RWPE2 (cell line): ENCODE measurements around the gene PAPPA.

Source experiments
- ATAC-seq: fragments of 200-7000 bp; cut with Tn5 transposase; 3 replicates; pipeline ENCODE4 v1.9.1; 2021; ENCODE audit warnings: low read depth
- DNase-seq: peaks from one replicate; pipeline ENCODE4 v3.0.0-alpha.2; 2020; ENCODE audit warnings: low spot score
- H3K27ac ChIP-seq: fragments of 450-650 bp; 2 replicates; pipeline ENCODE4 v1.5.1; 2017; ENCODE audit warnings: mild to moderate bottlenecking; ENCODE audit not compliant: poor library complexity, severe bottlenecking
- H3K27me3 ChIP-seq: fragments of 250-450 bp; sonication (Bioruptor Pico); 2 replicates; pipeline ENCODE4 v1.5.1; 2021; ENCODE audit warnings: mild to moderate bottlenecking, moderate library complexity; ENCODE audit not compliant: insufficient read depth, poor library complexity, severe bottlenecking
- H3K36me3 ChIP-seq: fragments of 250-450 bp; sonication (Bioruptor Pico); 2 replicates; pipeline ENCODE4 v1.5.1; 2020; ENCODE audit warnings: low read depth, mild to moderate bottlenecking, moderate library complexity
- H3K4me1 ChIP-seq: fragments of 250-450 bp; sonication (Bioruptor Pico); 2 replicates; pipeline ENCODE4 v1.5.1; 2021; ENCODE audit warnings: mild to moderate bottlenecking, moderate library complexity; ENCODE audit not compliant: insufficient read depth, poor library complexity, severe bottlenecking
- H3K4me3 ChIP-seq: fragments of 250-450 bp; sonication (Bioruptor Pico); 2 replicates; pipeline ENCODE4 v1.5.1; 2021; ENCODE audit warnings: mild to moderate bottlenecking, moderate library complexity; ENCODE audit not compliant: severe bottlenecking
- H3K9me3 ChIP-seq: fragments of 250-450 bp; sonication (Bioruptor Pico); 2 replicates; pipeline ENCODE4 v1.5.1; 2021; ENCODE audit warnings: mild to moderate bottlenecking, moderate library complexity; ENCODE audit not compliant: severe bottlenecking
- TF ChIP-seq, protein P1 (sequence below): fragments of 450-650 bp; IDR thresholded peaks from one replicate; pipeline ENCODE4 v1.5.1; 2017; ENCODE audit warnings: mild to moderate bottlenecking, moderate library complexity; ENCODE audit not compliant: poor library complexity, severe bottlenecking

The PAPPA gene

GRCh38 chr9:116175614-116176013, 22.0 kb downstream of the PAPPA start:
- TF ChIP-seq, protein P1, sequence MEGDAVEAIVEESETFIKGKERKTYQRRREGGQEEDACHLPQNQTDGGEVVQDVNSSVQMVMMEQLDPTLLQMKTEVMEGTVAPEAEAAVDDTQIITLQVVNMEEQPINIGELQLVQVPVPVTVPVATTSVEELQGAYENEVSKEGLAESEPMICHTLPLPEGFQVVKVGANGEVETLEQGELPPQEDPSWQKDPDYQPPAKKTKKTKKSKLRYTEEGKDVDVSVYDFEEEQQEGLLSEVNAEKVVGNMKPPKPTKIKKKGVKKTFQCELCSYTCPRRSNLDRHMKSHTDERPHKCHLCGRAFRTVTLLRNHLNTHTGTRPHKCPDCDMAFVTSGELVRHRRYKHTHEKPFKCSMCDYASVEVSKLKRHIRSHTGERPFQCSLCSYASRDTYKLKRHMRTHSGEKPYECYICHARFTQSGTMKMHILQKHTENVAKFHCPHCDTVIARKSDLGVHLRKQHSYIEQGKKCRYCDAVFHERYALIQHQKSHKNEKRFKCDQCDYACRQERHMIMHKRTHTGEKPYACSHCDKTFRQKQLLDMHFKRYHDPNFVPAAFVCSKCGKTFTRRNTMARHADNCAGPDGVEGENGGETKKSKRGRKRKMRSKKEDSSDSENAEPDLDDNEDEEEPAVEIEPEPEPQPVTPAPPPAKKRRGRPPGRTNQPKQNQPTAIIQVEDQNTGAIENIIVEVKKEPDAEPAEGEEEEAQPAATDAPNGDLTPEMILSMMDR = no peak
- Histone ChIP-seq H3K9me3 (no peaks in the 10 kb centered on the region), H3K36me3 (no peaks in the 10 kb centered on the region), H3K4me1 (no peaks in the 10 kb centered on the region), H3K27me3 (no peaks in the 10 kb centered on the region), H3K4me3 (no peak overlapping the region), H3K27ac (no peak overlapping the region)
- ATAC-seq (0 out of 3 replicates have a peak, but pooled peaks have one; percentile 10), DNase-seq (no peak)

DNA sequence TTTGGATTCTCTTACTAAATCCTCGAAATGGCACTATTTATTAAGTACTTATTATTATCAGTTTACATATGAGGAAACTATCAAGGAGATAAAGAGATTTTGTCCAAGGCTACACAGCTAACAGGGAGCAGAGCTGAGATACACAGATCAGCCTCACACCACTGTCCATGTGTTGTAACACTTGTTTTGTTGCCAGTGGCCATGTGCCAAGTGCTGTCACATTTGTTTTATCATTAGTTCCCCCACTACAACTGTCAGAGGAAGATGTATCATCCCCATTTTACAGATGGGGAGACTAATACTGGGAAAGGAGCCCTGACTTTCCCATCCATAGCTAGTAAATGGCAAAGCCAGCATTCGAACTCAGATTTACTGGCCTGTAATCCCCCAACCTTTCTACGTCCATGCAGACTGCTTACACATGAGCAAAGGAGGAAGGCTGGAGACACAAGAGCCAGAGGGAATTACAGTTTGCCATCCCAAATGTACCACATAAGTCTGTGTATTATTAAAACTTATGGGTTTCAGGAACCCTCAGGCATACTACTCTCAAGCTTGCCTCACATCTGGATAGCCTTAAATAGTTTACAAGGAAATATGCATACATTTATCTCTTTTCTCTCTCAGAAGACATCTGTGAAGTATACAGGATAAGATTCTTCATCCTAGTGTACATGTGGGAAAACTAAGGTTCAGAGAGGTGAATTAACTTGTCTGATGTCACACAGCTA, 25.1 kb downstream of the PAPPA start:
- no peak for ATAC-seq
- H3K4me1 ChIP-seq = no peaks in the 10 kb centered on the region
- no peak for DNase-seq
- H3K4me3 ChIP-seq = no peak overlapping the region
- H3K27me3 ChIP-seq = no peaks in the 10 kb centered on the region
- H3K36me3 ChIP-seq = no peaks in the 10 kb centered on the region
- TF ChIP-seq, protein P1 = no peak
- no peaks in the 10 kb centered on the region for H3K9me3 ChIP-seq
- no peak overlapping the region for H3K27ac ChIP-seq

GRCh38 chr9:116179568-116179967, 26.0 kb downstream of the PAPPA start:
- TF ChIP-seq, protein P1 = no peak
- Histone ChIP-seq H3K4me3 (no peak overlapping the region), H3K9me3 (no peaks in the 10 kb centered on the region), H3K4me1 (no peaks in the 10 kb centered on the region), H3K27ac (no peak overlapping the region), H3K36me3 (no peaks in the 10 kb centered on the region), H3K27me3 (no peaks in the 10 kb centered on the region)
- ATAC-seq (no peak), DNase-seq (no peak)

GRCh38 chr9:116181853-116182610, 28.4 kb downstream of the PAPPA start:
- H3K27ac ChIP-seq = no peak overlapping the region
- TF ChIP-seq, protein P1 = no peak
- DNase-seq = no peak

More at GRCh38 chr9:116181853-116182610, 28.4 kb downstream of the PAPPA start:
- ATAC-seq = no peak
- H3K36me3 ChIP-seq = no peaks in the 10 kb centered on the region
- H3K27me3 ChIP-seq = no peaks in the 10 kb centered on the region
- H3K4me3 ChIP-seq = no peak overlapping the region
- no peaks in the 10 kb centered on the region for H3K9me3 ChIP-seq
- no peaks in the 10 kb centered on the region for H3K4me1 ChIP-seq
